Measurements from ENCODE around the gene FARP1.

- no peak for TF ChIP-seq POLR2A (IDR thresholded peaks at IDR 0.05; ENCODE audit: low read length)
- no peak for TF ChIP-seq REST (IDR thresholded peaks at IDR 0.05)
- TF ChIP-seq MAZ (IDR thresholded peaks at IDR 0.05; ENCODE audit: borderline replicate concordance, low read depth, low read length): no peak
- TF ChIP-seq POLR2AphosphoS2 (conservative IDR thresholded peaks at IDR 0.05; ENCODE audit: low read length): no peak
- no peak for TF ChIP-seq MYC (IDR thresholded peaks at IDR 0.05; ENCODE audit: borderline replicate concordance, low read length)
- TF ChIP-seq CTCF (IDR thresholded peaks at IDR 0.05): no peak
Observed at GRCh38 chr13:98240974-98241373, 98.1 kb downstream of the FARP1 start.

Data from A549 (cell line).